Activated effector memory CD4-positive, alpha-beta T cell treated with anti-CD3 and anti-CD28 coated beads, Interleukin-2, amount 50 U/mL, for 16 hours (primary cell): ENCODE results near the gene MOCS1.
"Not testable (repeated sequence)": the region's sequence is repeated elsewhere in the genome, so short reads cannot be mapped to it uniquely, and the experiment has no call there.

ENCODE experiments used
- DNase-seq: peaks from one replicate; pipeline ENCODE4 v3.0.0-alpha.2; 2020

The MOCS1 gene

DNA sequence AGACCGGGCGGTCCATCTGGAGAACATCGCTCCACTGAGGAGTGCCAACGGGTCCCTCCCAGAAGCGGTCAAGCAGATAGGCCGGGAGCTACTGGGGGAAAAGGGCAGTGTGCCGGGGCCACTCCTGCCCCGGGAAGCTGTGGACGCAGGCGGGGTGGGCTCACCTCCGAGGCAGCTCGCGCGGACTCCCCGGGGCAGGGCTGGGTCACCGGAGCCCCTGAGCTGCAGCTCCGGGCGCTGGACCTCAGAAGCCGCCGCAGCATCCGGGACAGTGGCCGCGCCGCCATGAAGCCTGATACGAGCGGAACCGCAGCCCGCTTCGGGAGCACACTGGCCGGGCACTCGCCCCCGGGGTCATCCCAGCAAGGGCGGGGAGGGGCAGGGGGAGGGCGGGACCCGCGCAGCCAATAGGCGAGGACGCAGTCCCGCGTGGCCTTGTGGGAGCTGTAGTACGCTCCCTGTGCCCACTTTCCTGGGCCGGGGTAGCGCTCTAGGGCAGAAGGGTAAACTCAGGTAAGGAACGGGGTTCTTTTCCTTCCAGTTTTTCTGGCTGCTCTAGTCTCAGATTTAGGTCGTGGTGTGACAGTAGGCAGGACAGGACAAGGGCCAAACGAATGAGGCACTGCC lies at the start of gene MOCS1:
MOCS1 (minus strand) TSS at position 332 of the 627 bp plus-strand sequence; CDS start at position 287, 45 bp downstream.
- no peak for DNase-seq

DNA sequence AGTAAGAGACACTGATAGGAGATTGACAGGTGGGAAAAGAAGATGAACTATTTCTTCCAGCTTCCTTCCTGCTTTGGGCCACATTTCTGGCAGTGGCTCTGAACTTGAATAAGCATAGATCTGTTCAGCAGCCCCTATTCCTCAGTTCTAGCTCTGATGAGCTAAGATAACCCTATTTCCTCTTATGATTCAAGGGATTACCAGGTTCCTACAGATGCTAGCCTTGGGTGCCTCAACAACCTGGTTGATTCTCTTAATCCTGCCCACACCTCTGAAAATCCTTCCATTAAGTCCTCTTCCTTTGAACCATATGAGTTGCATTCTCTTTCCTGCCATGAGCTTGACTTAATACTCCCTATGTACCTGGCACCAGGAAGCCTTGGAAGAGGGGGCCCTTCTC lies 49.8 kb upstream of the MOCS1 start:
- no peak for DNase-seq

DNA sequence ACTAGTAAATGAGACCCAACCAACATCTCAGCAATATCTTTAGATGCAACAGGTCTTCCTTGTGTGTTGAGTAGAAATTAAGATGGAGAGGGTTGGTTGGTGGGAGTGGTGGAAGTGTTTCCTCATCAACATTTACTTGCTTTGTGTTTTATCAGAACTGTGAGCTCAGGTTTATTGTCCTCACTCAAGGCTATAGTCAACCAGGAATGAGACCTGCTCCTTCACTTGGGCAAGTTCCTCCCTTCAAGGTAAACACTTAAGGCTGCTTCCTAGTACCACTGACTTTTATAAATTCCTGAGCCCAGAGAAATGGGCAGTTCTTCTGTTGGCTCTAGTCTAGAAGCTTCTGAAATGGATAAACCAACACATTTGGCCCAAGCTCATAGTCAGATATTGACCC lies 48.9 kb upstream of the MOCS1 start:
- DNase-seq, result no peak

DNA sequence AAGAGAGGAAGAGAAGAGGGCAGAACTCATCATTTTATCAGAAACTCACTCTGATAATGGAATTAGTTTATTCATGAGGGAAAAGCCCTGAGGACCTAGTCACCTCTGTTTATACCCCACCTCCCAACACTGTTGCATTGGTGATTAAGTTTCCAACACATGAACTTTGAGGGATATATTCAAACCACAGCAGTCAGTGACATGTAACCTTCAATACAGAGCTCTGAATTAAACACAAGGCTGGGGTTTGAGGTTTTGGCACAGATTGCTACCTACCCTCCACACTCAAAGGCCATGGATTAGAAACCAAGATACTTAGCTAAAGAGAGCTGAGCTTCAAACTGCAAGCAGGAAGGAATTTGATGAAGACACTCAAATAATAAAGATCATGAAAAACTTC lies 48.5 kb upstream of the MOCS1 start:
- no peak for DNase-seq

DNA sequence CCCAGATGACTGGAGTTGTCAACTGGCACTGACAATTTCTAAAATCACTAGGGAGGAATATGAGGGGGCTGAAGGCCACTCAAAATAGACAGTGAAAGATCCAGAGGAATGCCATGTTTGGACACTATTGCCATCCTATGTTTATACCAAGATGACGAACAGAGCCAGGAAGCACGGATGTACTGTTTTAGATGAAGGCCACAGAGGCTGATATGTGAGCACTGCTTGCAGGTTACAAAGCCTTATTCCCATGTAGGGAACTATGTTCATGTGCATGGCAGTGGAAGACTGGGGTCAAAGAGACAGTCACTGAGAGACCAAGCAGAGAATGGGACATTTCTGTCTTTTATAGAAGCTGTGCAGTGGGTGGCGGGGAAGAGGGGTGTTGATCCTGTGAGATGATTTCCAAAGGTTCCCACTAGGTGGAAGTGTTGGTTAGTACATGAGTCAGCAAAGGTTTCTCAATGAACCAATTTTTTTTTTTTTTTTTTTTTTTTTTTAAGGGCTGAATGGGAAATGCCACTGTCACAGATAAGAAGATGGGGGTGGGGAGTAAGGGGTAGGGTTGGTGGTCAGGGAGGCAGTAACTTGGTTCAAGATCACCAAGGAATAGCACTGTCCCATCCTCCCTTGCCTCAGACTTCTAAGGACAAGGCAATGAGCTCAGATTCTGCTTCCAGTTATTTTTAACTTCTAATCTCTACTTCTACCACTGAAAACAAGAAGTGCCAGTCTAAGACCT lies 46.7 kb upstream of the MOCS1 start:
- DNase-seq, result no peak

DNA sequence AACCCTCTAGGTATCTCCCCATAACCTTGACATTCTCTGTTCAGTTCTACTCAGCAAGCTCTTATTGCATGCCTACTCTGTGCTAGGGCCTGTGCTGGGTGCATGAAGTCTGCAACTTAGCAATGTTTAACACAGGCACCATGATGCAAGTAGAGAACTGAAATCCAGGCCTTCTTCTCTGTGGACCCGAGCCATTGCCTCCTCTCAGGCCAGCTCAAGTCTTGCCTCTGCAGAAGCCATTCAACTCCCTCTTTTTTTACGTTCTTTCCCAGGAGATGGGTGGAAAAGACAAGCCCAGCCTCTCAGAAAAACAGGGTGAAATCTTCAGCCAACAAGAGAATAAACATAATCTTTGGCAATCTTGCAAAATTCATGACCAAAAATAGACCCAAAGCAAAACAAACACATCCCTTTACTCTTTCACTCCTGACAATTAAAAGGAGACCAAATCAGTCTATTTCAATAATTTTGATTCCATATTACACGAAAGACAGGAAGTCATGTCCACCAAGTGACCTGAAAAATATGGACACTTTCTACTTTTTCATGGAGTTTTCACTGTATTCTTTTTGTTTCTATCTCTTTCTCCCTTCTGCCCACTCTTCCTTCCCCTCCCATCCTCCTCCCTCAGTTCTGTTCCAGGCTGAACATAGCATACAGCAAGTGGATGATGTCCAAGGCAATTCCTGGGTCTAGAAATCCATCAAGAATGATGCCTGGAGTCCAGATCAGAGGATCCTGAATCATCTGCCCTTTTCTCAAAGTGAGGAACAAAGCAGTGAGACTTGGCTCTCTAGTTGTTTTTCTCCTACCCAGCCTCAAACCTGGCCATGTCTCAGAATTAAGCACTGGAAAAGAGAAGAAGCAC lies 45.4 kb upstream of the MOCS1 start:
- no peak for DNase-seq

DNA sequence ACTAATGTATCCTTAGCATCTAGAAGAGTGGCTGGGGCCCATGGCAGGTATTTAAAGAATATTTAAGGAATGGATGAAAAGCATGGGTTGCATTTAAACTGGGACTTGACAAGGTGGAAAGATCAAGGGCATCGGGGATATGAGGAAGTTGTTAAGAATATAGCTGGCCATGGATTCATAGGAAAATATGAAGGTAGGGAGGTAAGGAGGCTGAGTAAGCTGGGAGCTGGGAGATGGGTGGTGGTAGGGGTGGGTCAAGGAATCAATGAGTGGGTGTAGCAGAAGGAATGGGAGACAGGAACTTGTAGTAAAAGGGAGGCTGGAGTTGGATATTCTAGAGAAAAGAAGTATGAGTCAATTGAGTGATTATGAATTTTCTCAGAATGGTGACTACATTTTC lies 44.0 kb upstream of the MOCS1 start:
- DNase-seq, result no peak

DNA sequence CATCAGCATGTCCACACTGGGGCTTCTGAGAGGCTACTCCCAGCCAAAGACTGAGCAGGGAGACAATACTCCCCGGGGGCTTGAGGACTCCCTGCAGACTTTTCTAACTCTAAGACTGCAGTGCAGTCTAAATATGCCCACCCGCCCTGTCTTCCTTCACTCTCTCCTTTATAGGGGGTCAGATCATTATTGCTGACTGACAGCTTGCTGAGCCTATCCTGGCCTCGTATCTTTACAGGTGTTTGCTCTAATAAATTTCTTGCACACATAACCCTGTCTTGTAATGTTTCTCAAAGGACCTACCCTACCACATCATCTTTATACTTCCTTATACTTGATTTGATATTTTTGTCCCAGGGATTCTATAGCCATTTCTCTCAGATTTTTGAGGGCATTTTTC lies 39.4 kb upstream of the MOCS1 start:
- no peak for DNase-seq

DNA sequence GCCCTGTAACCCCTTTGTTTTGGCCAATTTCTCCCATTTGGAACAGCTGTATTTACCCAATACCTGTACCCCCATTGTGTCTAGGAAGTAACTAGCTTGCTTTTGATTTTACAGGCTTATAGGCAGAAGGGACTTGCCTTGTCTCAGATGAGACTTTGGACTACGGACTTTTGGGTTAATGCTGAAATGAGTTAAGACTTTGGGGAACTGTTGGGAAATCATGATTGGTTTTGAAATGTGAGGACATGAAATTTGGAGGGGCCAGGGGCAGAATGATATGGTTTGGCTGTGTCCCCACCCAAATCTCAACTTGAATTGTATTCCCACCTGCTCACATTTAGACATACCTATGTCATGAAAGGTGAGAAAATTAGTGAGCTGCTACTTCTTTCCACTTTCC lies 38.5 kb upstream of the MOCS1 start:
- not testable (repeated sequence) for DNase-seq

DNA sequence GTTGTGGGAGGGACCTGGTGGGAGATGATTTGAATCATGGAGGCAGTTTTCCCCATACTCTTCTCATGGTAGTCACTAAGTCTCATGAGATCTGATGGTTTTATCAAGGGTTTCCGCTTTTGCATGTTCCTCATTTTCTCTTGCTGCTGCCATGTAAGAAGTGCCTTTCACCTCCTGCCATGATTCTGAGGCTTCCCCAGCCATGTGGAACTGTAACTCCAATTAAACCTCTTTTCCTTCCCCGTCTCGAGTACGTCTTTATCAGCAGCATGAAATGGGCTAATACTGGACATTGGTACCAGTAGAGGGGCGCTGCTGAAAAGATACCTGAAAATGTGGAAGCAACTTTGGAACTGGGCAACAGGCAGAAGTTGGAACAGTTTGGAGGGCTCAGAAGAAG lies 36.9 kb upstream of the MOCS1 start:
- not testable (repeated sequence) for DNase-seq

DNA sequence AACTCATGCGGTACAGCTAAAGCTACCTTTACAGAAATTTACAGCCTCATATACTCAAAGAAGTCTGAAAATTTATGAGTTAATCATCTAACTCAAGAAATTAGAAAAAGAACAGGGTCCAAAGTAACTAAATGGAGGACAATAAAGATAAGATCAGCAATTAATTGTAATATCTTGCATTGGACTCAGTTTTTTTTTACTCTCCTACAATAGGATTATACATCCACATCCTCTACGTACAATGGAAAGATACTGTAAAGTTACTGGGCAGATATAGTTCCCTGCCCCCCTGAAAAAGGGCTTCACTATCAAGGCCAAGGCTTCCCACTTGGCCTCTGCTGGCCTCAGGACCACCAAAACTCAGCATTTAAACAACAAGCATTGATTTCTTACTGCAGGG lies 31.5 kb upstream of the MOCS1 start:
- DNase-seq, result no peak

DNA sequence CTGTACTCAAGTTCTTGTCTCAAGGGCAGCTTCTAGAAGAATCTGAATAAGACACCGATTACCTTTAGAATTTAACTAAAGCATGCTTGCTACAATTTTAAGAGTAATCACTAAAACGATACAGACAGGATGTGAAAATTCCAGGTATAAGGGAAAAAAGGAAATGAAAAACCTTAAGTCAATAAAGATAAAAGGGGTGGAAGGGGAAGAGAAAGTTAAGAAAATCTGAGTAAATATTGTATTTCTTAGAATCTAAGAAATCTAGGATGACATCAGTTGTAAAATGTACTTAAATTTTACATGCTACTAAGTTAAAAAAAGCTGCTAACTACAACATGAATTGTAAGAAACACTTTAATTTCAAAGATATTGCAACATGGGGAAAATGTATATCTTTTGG lies 30.3 kb upstream of the MOCS1 start:
- no peak for DNase-seq

DNA sequence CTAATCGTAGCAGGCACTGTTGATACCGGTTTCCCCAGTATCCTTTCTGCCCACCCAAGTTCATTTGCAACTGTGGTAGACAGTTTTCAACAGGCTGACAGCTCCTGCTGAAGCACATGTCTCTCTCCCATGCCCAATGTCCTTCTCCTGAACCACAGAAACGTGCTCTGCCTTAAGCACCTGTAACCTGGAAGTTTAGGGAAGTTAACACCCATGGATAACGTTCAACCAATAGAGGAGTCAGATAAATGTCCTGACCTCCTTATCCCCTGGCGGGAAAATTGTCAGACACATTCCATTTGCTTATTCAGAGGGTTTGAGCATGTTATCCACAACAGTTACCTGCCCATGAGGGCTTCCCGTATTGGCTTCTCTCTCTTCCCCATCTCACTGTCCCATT lies 29.8 kb upstream of the MOCS1 start:
- no peak for DNase-seq

DNA sequence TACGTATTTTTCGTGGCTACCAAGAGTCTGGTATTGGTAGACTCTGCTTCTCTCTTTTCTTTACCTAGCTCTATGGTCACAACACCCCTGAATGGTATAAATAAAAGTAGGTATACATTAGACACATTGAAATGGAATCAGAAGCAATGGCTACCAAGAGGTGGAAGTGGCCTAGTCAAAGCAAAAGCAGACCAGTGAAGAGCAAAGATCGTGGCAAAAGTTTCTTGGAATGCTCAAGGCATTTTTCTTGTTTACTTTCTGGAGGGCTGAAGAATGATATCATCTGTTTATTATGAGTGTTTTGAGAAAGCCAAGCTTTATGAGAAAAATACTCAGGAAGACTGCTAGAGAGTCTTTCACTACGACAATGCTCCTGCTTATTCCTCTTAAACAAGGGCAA lies 28.6 kb upstream of the MOCS1 start:
- no peak for DNase-seq

DNA sequence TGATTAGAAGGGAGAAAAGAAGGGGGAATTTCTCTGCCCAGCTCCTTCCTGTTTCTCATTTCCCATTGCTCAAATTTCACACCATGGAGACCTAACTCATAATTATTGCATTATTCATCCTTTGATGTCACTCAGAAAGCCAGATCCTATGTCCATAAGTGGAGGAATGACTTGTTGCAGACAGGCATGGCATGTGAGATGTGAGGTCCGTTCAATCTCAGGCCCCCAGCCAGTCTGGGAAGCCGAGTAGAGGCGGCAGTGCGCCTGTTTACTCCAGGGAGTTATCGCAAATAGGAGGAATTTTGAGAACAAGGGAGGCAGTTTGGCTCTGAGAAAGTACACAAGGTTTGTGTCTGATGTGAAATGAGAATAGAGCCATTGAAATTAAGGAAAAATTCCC lies 26.9 kb upstream of the MOCS1 start:
- no peak for DNase-seq

DNA sequence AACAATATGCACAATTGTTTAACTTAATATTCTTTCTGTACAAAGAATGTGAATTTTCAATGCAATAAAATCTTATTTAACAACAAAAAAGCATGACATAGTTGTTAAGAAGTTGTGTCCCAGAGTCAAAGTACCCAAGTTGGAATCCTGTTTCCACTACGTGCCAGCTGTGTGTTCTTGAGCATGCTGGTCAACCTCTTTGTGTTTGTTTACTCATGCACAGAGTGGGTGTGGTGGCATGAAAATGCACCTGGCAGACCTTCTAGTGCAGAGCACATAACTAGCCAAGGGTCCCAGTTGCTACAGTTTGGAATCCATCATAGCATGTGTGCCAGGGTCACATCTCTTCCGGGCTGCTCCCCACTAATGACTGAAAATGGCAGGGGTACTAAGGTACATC lies 24.7 kb upstream of the MOCS1 start:
- no peak for DNase-seq

DNA sequence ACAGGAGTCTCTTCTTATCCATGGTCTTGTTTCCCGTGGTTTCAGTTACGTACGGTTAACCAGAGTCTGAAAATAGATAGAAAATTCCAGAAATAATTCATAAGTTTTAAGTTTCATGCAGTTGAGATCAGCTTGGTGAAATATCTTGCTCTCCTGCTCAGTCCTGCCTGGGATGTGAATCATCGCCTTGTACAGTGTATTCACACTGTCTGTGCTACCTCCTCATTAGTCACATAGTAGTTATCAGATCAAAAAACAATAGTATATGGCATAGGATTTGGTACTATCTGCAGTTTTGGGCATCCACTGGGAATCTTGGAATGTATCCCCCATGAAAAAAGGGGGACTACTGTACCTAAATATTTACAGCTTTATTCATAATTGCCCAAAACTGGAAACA lies 22.7 kb upstream of the MOCS1 start:
- no peak for DNase-seq

DNA sequence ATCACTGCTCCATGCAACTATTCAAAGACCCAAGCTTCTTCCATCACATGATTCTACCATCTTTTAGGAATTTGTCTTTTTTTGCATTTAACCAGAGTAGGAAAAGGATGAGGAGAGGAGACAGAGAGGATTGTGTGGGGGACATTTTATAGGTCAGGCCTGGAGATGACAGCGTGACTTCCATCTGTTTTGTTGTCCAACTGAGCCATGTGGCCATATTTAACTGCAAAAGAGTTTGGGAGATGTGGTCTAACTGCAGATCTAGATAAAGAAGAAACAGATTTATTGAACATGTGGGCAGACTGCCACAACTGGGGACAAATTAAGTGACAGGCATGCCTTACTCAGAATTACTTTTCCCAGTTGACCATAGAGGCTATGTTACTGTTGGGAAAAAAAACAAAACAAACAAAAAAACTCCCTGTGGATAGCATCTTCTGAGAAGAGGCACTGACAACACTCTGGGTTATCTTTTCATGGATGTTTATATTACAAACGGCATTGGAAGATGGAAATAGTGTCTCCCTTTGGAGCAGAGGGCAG lies 18.9 kb upstream of the MOCS1 start:
- DNase-seq, result no peak

DNA sequence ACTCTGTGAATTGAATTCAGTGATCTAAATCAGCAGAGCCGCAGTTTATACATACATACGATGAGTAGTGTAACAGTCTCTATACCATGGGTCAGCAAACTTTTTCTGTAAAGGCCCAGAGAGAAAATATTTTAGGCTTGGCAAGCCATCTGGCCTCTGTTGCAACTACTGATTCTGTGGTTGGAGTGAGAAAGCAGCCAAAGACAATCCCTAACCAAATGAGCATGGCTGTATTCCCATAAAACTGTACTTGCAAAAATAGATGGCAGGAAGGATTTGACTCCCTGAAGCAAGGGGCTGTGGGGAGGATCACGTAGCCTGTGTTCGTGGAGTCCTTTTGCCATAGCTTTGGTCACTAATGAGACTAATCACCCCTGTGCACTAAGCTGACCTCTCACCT lies 17.9 kb upstream of the MOCS1 start:
- no peak for DNase-seq

DNA sequence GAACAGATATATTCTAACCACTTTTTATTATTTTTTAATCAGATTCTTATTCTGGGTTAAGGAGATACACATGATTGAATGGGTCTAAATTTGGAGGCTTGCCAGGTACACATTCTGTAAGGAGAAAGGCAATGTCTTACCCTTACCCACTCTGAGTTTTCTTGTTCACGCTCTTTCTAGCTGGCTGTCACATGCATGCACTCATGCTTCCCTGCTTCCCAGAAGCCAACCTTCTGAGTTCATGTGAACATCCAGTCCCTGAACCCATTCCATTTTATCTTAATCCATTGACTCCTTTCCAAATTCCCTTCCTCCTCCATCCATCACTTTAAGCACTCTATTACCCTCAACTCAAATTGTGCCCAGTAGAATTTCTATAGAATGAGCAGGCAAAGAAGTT lies 17.5 kb upstream of the MOCS1 start:
- DNase-seq, result no peak

DNA sequence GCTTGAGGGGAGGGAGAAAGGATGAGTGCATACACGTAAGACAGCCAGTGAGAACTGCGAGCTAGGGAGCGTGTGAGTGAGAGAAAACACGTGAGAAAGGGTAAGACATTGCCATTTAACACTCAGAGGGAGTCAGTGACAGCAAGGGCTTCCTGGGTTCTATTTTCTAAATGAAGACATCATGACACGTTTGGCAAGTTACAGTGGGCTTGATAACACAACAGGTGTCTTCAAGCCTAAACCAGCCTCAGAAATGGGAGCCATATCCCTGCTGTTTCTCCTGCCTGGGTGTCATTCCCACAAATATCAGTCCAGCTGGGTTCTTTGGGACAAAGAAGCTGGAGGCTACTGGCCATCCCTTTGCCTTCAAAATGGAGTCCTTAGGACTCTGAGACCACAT lies 16.9 kb upstream of the MOCS1 start:
- DNase-seq, result no peak

DNA sequence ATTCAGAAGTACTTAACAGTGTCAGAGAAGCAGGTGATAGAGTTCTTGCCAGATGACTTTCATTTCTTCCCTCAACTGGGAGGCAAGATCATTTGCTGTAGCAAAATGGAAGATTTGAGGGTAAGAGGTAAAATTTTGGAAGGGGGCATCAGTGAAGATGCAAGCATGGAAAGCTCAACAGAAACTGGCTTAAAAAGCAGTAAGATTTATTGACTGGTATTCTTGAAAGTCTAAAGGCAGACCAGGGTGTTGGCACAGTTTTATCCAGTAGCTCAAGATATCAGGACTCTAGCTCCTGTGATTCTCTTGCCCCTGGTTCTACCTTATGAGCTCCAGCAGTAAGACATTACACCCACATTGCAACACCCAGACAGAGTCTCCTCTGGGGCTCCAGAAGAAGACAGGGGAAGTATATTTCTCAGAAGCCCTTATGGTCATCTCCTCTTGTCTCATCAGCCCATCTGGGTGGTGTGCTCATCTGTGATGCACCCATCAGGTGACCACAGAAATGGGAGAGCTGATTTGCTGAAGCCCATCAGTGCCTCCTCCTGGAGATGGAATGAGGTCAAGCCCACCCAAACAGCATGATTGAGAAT lies 16.0 kb upstream of the MOCS1 start:
- no peak for DNase-seq

DNA sequence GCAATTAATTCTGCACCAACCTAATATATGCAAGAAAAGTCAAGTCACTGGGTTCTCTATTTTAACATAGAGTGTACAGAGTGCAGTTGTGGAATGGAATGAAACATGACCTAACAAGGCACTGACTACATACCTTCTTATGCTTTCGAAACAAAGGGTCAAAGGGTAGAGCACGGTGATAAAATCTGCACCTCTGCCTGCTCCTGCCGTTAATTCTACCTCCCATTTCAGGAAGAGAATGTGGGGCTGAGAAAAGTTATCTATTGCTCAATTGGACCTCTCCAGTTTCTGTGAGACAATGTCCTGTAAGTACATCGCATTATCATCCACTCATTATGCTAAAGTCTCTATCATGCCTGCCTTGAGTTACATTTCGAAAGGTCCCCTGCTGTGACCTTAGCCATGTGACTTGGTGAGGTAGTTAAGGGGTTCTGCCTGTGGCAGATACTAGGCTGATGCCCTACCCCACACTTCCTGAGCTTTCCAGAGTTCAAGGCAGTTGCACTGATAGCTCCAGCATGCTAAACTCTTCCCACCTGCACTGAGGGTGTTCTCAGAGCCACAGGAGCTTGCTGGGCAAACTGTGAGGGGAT lies 14.0 kb upstream of the MOCS1 start:
- DNase-seq, result no peak
